Placental epithelial cell (primary cell): ENCODE measurements around the gene ADGRD1. TPM values are rescaled to one million over a fixed set of nuclear protein-coding genes. Genes with fewer than 3 reads are reported as not detected.

Experiments used
- small RNA-seq: library from RNA; depleted of rRNA; stranded (forward); fragments of <200 nt; gene quantifications from one replicate; pipeline ENCODE3, GENCODE V24; 2012
- total RNA-seq: library from RNA; depleted of rRNA; stranded (reverse); fragments of >200 nt; gene quantifications from 2 replicates; pipeline ENCODE4 v1.2.3, GENCODE V29; 2012

ADGRD1 gene
- not detected in 2 replicates for total RNA-seq

DNA sequence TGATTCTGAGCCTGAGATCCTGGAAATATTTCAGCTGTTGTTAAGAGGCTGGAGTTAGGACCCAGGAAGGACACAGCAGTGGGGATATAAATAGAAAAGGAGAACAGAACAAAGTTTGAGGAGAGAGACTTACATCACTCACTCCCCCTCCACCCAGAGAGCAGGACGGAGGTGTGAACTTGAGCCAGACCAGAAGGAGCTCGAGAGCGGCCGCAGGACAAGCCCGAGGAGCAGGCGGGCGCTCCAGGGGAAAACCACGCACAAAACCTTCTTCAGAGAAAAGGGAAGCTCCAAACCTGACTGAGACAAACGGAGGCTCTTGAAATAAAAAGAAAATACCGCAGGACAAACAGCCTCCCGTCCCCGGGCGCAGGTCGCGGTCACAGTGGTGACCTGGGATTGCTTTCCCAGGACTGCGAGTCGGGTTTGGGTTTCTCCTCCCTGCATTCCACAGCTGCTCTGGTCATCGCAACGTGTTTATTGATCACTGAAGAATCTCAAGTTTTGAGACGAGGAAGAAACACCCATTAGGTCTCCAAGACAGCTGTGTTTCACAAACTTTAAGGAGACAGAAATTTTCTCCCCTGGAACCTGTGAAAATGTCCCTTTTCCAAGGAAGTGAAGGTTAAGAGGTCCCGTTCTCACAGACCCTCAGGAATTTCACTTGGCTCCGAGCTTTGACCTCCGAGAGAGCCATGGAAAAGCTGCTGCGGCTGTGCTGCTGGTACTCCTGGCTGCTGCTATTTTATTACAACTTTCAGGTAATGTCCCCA lies at the start of gene ADGRD1:
Gene ADGRD1 (plus strand): TSS at position 137 of the 773 bp plus-strand sequence. CDS start 559 bp downstream, at position 696.

Small RNA genes lying within 50 kb of the gene (small RNA-seq; reads per million reads assigned to genes)
- gene RF00019 = not detected

Other genes starting within 250 kb of the ADGRD1 start
- gene RIMBP2, start 237.6 kb upstream of the ADGRD1 start, total RNA-seq = 0.11 TPM in 1 of 2 replicates, not detected in the other
- gene STX2, start 114.7 kb upstream of the ADGRD1 start, total RNA-seq = 21.2 and 24.0 TPM in 2 replicates
- 403 and 508 TPM in 2 replicates for gene RAN, start 81.8 kb upstream of the ADGRD1 start, total RNA-seq